ENCODE results near the gene TCF3.

- no peak for TF ChIP-seq POLR2A (IDR thresholded peaks at IDR 0.05; ENCODE audit: low read depth, low read length)
- TF ChIP-seq POLR2AphosphoS5 (IDR thresholded peaks at IDR 0.05; ENCODE audit: low read depth, low read length), result no peak
- no peak for TF ChIP-seq TAF1 (IDR thresholded peaks at IDR 0.05; ENCODE audit: borderline replicate concordance, low read depth, low read length)
Measured at GRCh38 chr19:1567848-1568227, 84.6 kb downstream of the TCF3 start.
